T47D (cell line): ENCODE data around the gene RPL35A.
"Not testable (repeated sequence)": the region's sequence is repeated elsewhere in the genome, so short reads cannot be mapped to it uniquely, and the experiment has no call there.

Experiments
- DNase-seq, 2 experiments: peaks; one replicate each; pipeline versions ENCODE4 v3.0.0 to v3.0.0-alpha.2; 2011 to 2012; ENCODE audit warnings: low read depth in 1 of 2, low spot score in 1 of 2
- JUND ChIP-seq: IDR thresholded peaks from 2 replicates; pipeline ENCODE4 v1.6.1; 2012; ENCODE audit warnings: low read depth
- in situ Hi-C: cut with HindIII; loops from 2 replicates; pipeline ENCODE4 v1.10.0; 2016; ENCODE audit warnings: low sequenced_read_pairs, low pct_unique_long_range_greater_than_20kb

Gene RPL35A

DNA sequence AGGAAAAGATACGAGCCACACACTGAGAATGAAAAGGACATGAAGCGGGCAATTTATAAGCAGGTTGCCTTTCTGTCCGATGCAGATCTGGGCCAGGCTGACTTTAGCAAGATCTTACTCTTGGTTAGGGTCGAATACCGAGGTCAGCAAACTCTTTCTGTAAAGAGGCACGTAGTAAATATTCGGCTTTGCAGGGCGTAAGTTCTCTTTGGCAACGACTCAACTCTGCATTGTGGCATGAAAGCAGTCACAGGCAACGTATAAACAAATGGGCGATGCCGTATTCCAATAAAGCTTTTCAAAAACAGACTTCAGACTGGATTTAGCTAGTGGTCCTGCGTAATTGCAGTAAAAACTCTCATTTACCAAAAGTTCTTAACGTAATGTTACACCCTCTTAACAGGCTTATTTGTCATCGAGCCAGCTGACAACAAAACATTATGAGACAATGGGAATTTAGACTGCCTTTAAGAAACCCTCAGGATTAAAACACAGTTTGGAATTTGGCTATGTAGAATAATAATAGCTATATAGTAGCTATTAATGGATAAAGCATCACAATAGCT is 13.1 kb upstream of the RPL35A start:
- in situ Hi-C loops = no loop called here
- no peak for TF ChIP-seq JUND
- DNase-seq = no peak

- in situ Hi-C loops = no loop called here
- DNase-seq = no peak
- no peak for TF ChIP-seq JUND
These were observed 9.1 kb upstream of the RPL35A start for GRCh38 chr3:197940745-197941384.

DNA sequence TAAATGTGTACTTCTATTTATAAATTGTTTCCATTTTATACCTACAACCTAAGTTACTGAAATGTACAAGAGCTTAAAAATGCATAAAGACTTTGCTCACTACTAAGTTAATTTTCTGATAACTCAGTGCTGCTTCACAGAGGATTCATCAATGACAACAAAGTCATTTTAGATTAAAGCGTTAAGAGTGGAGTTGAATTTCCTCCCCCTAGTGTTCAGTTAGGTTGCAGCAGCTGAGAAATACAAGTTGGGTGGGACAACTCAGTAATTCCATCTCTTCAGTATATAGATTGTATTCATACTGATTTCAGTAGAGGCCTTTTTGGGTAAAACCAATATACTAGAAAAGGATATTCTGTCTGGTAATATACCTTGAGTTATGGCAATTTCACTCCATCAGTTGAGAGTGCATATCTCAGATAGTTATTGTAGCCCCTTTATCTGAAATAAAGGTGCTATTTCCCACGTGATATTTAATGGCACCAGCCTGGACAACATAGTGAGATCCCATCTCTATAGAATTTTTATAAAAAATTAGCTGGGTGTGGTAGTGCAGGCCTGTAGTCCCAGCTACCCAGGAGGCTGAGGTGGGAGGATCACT is 6.9 kb upstream of the RPL35A start:
- TF ChIP-seq JUND = no peak
- peak in 1 of 2 experiments; percentile 79 for DNase-seq
- in situ Hi-C loops = no loop called here

DNA sequence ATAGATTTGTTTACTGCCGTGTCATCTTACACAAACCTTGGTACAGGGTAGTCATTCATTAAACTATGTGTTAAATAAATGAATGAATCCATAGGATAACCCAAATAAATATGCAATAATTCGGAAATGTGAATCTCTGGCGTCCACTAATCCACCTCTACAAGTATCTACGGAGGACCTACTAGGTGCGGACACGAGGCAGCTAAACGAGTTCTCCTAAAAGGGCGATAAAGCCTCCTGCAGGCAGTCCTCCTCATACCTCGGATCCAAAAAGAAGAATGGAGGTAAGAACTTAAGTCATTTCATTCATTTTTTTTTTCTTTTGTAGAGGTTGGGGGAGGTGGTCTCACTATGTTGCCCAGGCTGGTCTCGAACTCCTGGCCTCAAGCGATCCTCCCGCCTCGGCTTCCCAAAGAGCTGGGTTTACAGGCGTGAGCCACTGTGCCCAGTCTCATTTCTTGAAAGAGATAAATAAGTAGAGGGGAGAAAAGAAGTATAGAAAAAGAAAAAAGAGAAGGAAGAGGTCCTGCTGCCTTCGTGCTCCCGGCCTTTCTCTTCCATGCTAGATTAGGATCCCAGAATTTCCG is 706 bp upstream of the RPL35A start:
- in situ Hi-C loops = no loop called here
- DNase-seq = no peak
- TF ChIP-seq JUND = no peak

- TF ChIP-seq JUND = no peak
- DNase-seq = no peak
- in situ Hi-C loops = no loop called here
These were observed 679 bp downstream of the RPL35A start for GRCh38 chr3:197950677-197951061.

DNA sequence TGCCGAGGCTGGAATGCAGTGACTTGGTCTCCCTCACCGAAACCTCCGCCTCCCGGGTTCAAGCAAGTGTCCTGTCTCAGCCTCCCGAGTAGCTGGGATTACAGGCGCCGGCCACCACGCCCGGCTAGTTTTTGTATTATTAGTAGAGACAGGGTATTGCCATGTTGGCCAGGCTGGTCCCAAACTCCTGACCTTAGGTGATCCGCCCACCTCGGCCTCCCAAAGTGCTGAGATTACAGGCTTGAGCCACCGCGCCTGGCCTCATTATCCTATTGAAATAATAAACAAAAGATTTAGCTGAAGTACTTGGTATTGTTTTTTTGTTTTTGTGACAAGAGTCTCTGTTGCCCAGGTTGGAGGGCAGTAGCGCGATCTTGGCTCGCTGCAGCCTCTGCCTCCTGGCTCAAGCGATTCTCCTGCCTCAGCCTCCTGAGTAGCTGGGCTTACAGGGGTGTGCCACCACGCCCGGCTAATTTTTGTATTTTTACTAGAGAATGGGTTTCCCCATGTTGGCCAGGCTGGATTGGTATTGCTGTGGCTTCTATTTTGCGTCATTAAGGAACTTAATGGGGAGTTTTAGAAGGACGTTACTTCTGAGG is 1.5 kb downstream of the RPL35A start:
- no peak for DNase-seq
- in situ Hi-C loops = no loop called here
- peak; percentile 4; the same call in 1 of the 2 replicates for TF ChIP-seq JUND

DNA sequence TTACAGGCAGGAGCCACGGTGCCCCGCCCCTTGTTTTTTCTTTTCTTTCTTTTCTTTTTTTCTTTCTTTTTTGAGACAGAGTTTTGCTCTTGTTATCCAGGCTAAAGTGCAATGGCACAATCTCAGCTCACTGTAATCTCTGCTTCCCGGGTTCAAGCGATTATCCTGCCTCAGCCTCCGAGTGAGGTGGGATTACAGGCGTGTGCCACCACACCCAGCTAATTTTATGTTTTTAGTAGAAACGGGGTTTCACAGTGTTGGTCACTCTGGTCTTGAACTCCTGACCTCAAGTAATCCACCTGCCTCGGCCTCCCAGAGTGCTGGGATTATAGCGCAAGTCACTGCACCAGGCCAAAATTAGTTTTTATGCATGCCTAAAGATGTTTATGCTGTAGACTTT is 2.5 kb downstream of the RPL35A start:
- no peak for DNase-seq
- in situ Hi-C loops = no loop called here
- TF ChIP-seq JUND = no peak

GRCh38 chr3:197953325-197953724 is 3.3 kb downstream of the RPL35A start:
- in situ Hi-C loops = no loop called here
- DNase-seq = no peak
- no peak for TF ChIP-seq JUND

DNA sequence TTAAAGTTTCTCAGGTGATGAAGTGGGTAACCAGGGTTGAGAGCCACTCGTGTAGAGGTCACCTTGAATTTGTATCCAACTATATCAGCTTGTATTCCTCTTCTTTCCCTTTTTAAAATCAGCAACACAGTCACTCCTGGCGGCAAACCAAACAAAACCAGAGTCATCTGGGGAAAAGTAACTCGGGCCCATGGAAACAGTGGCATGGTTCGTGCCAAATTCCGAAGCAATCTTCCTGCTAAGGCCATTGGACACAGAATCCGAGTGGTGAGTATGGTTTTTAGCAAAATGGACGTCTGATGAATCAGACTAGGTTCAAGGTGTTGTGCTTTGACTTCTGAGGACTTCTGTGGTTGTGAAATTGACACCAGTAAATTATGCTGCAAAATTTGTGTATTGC is 3.9 kb downstream of the RPL35A start:
- DNase-seq = no peak
- TF ChIP-seq JUND = no peak
- in situ Hi-C loops = no loop called here

DNA sequence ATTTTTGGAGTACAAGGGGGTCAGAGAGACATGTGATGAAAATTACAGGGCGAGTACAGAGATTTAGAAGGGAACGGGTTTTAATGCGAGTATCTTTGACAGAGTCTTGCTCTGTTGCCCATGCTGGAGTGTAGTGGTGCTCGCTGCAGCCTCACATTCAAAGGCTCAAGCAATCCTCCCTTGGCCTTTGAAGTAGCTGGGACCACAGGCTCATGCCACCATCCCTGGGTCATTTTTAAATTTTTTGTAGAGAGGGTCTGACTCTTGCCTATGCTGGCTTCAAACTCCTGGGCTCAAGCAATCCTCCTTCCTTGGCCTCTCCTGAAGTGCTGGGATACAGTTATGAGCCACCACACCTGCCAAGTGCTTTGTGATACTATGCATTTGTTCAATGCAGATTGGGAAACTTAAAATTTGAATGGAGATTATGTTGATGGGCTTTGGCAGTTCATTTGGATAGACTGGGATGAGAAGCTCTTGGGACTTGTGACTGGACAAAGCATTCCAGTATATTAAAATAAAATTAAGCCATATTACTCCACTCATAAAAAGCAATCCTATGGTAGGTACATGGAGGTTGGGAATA is 6.0 kb downstream of the RPL35A start:
- TF ChIP-seq JUND = no peak; the same call in 1 of the 2 replicates
- in situ Hi-C loops = no loop called here
- peak in 1 of 2 experiments; percentile 38 for DNase-seq

GRCh38 chr3:197956626-197956988 is 6.6 kb downstream of the RPL35A start:
- in situ Hi-C loops = no loop called here
- no peak for DNase-seq

GRCh38 chr3:197957790-197958133 is 7.8 kb downstream of the RPL35A start:
- in situ Hi-C loops = no loop called here
- TF ChIP-seq JUND = no peak; the same call in 1 of the 2 replicates
- DNase-seq = no peak

More at GRCh38 chr3:197956626-197956988, 6.6 kb downstream of the RPL35A start:
- no peak for TF ChIP-seq JUND

DNA sequence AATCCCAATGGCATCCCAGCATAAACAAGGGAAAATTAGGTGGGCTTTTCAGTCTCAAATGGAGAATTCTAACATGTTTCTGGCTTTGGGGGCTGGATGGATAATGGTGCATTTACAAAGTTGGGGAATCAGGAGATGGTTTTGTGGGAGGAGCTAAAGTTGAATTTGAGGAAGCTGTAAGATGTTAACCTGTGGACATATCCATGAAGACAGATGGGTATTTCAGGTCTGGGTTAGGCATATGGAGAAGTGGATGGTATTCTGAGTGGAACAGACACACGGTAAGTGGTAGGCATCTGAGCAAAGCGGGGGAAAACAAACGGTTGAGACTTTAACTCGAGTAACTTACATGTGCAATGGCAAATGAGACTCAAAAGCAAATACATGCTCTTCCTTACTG is 8.4 kb downstream of the RPL35A start:
- TF ChIP-seq JUND = no peak
- in situ Hi-C loops = no loop called here
- no peak for DNase-seq

GRCh38 chr3:197958848-197959247 is 8.9 kb downstream of the RPL35A start:
- DNase-seq, in situ Hi-C loops: not testable (repeated sequence)
